HG03439 (cell line): ENCODE results near the gene XPC.

Source experiments
- ATAC-seq: cut with Tn5 transposase; IDR thresholded peaks from one replicate; pipeline ENCODE4 v1.9.1; 2021; ENCODE audit warnings: mild to moderate bottlenecking, moderate library complexity; ENCODE audit not compliant: unreplicated experiment

Gene XPC

GRCh38 chr3:14208977-14209394 is 30.6 kb upstream of the XPC start:
- ATAC-seq: no peak

- no peak for ATAC-seq
Measured at GRCh38 chr3:14208168-14208567, 29.8 kb upstream of the XPC start.

- ATAC-seq: no peak
Measured at GRCh38 chr3:14206548-14207177, 28.3 kb upstream of the XPC start.

GRCh38 chr3:14204515-14205284 is 26.3 kb upstream of the XPC start:
- no peak for ATAC-seq

GRCh38 chr3:14203521-14204079 is 25.2 kb upstream of the XPC start:
- ATAC-seq: no peak

- no peak for ATAC-seq
Measured at GRCh38 chr3:14202874-14203520, 24.6 kb upstream of the XPC start.

GRCh38 chr3:14201940-14202684 is 23.7 kb upstream of the XPC start:
- ATAC-seq: no peak

GRCh38 chr3:14200841-14201240 is 22.4 kb upstream of the XPC start:
- ATAC-seq: no peak

- ATAC-seq: no peak
Measured at GRCh38 chr3:14200276-14200675, 21.9 kb upstream of the XPC start.

- no peak for ATAC-seq
Measured at GRCh38 chr3:14199641-14200040, 21.2 kb upstream of the XPC start.

- no peak for ATAC-seq
Measured at GRCh38 chr3:14194865-14195264, 16.5 kb upstream of the XPC start.

GRCh38 chr3:14188041-14188754 is 9.8 kb upstream of the XPC start:
- ATAC-seq: no peak

GRCh38 chr3:14186854-14187458 is 8.6 kb upstream of the XPC start:
- no peak for ATAC-seq

- no peak for ATAC-seq
Measured at GRCh38 chr3:14183015-14183577, 4.7 kb upstream of the XPC start.

GRCh38 chr3:14181253-14181652 is 2.9 kb upstream of the XPC start:
- no peak for ATAC-seq

- no peak for ATAC-seq
Measured at GRCh38 chr3:14179795-14180194, 1.4 kb upstream of the XPC start.

- no peak for ATAC-seq
Measured at GRCh38 chr3:14179114-14179465, 689 bp upstream of the XPC start.

GRCh38 chr3:14177580-14178246 is 688 bp downstream of the XPC start:
- no peak for ATAC-seq

GRCh38 chr3:14175383-14176037 is 2.9 kb downstream of the XPC start:
- ATAC-seq: no peak
